Measurements from ENCODE around the gene RENBP. TPM values are rescaled to one million over a fixed set of nuclear protein-coding genes. Genes with fewer than 3 reads are reported as not detected.

RENBP gene
- total RNA-seq, 1 donor from 2014 or later = 2.8 TPM

- no peak for DNase-seq
Observed at GRCh38 chrX:153933748-153934147, 10.7 kb downstream of the RENBP start.

- no peak for DNase-seq
Observed at GRCh38 chrX:153932220-153932915, 12.1 kb downstream of the RENBP start.

GRCh38 chrX:153931748-153932147, 12.7 kb downstream of the RENBP start:
- no peak for DNase-seq

GRCh38 chrX:153931151-153931550, 13.3 kb downstream of the RENBP start:
- no peak for DNase-seq

GRCh38 chrX:153930011-153930910, 14.2 kb downstream of the RENBP start:
- no peak for DNase-seq

- DNase-seq = no peak
Observed at GRCh38 chrX:153929576-153929975, 14.9 kb downstream of the RENBP start.

GRCh38 chrX:153928846-153929245, 15.6 kb downstream of the RENBP start:
- DNase-seq = no peak

- DNase-seq = peak; percentile 92
Observed at GRCh38 chrX:153927922-153928760, 16.3 kb downstream of the RENBP start.

- DNase-seq = no peak
Observed at GRCh38 chrX:153927672-153927921, 16.8 kb downstream of the RENBP start.

- DNase-seq = no peak
Observed at GRCh38 chrX:153926858-153927671, 17.4 kb downstream of the RENBP start.

GRCh38 chrX:153926552-153926857, 17.9 kb downstream of the RENBP start:
- DNase-seq = no peak

GRCh38 chrX:153925739-153926551, 18.5 kb downstream of the RENBP start, which contains the start of gene ARHGAP4:
ARHGAP4 (minus strand) TSS chrX:153926264; CDS start chrX:153926202, 62 bp downstream.
- DNase-seq = no peak

- no peak for DNase-seq
Observed at GRCh38 chrX:153925387-153925738, 19.1 kb downstream of the RENBP start.

- DNase-seq = no peak
Observed at GRCh38 chrX:153924149-153924861, 20.1 kb downstream of the RENBP start.

GRCh38 chrX:153922932-153923857, 21.2 kb downstream of the RENBP start:
- peak; percentile 14 for DNase-seq

GRCh38 chrX:153921511-153922446, 22.7 kb downstream of the RENBP start:
- no peak for DNase-seq

GRCh38 chrX:153921070-153921469, 23.4 kb downstream of the RENBP start:
- no peak for DNase-seq

- DNase-seq = no peak
Observed at GRCh38 chrX:153920546-153920945, 23.9 kb downstream of the RENBP start.

Measured in occipital lobe (tissue), 2 donors.